Measurements from ENCODE around the gene CLDN5. TPM values are rescaled to one million over a fixed set of nuclear protein-coding genes. Genes with fewer than 3 reads are reported as not detected.

CLDN5 gene
- total and polyA plus RNA-seq, 2 donors (not counting 1 experiment from before 2014, with no cell fraction given): not detected

DNA sequence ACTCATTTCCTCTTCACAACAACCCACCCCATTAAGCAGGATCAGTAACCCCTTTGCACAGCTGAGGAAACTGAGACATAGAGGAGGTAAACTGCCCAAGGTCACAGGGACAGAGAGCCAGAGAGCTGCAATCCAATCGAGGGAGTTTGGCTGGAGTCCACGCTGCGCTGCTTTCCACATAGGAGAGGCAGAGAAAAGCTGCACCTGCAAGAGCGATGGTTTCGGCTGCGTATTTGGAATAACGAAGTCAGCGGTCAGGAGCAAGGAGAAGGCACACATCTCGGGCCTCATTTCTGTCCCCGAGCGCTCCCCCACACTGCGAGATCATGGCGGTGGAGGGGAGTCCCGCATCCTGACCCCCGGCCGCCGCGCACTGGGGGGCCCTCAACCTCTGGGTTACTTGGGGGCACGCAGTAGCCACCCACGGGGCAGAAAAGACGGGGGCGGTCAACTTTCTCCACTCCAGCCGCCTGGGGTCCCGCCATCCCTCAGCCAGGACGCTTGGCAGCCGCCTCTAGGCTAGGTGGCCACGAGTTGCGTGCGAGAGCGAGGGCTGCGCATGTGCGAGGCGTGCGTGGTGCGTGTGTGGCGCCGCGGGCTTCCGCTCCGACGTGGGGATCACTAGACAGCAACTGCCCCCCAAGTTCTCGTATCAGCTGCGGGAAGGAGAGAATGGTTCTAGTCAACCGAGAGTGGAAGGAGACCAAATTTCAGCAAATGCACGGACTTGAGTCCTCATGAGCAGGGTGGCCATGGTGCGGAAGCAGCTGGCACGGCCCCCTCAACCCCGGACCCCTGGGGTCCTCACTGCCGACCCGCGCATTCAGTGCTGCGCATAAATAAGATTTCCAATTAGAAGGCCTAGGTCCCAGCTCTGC lies 42.3 kb upstream of the CLDN5 start:
- no peak for TF ChIP-seq CTCF (IDR thresholded peaks at IDR 0.05)
- TF ChIP-seq EZH2 (IDR thresholded peaks at IDR 0.05; ENCODE audit: borderline replicate concordance, insufficient read depth, low read depth, low read length, poor library complexity, severe bottlenecking): no peak
- H3K9ac ChIP-seq (ENCODE audit: low read length): no peak overlapping the region
- 98% methylated on average over 50 of the region's 52 CpGs for WGBS (ENCODE audit: insufficient coverage)
- Mint-ChIP-seq H3K27ac (no peak overlapping the region), H3K4me3 (no peak overlapping the region), H3K4me1 (no peaks in the 10 kb centered on the region), H3K27me3 (peaks cover 21% of the 10 kb centered on the region), H3K9me3 (ENCODE audit: insufficient read depth) (no peaks in the 10 kb centered on the region)
- no peaks in the 10 kb centered on the region for H3K79me2 ChIP-seq (ENCODE audit: control insufficient read depth, insufficient read depth, low read length)
- H4K20me1 ChIP-seq (ENCODE audit: control insufficient read depth, insufficient read depth, low read length, poor library complexity, severe bottlenecking): no peaks in the 10 kb centered on the region
- H3K9me3 ChIP-seq (ENCODE audit: control extremely low read depth in 1 of 3, control insufficient read depth in 2 of 3, insufficient read depth in 1 of 3, low read length in 2 of 3): peaks cover 0 to 3% (median 0%) of the 10 kb centered on the region in 3 donors
- no peak overlapping the region for H3K4me3 ChIP-seq (ENCODE audit: control extremely low read depth in 1 of 5, extremely low read depth in 1 of 5, insufficient read depth in 1 of 5, low read depth in 2 of 5, low read length in 4 of 5)
- DNase-seq: no peak
- no peak overlapping the region for H3K27ac ChIP-seq (ENCODE audit: low read length in 2 of 2)
- no peak overlapping the region for H3K4me2 ChIP-seq (replicated peaks; ENCODE audit: low read depth, low read length, poor library complexity, severe bottlenecking)
- peaks cover 0 to 10% (median 0%) of the 10 kb centered on the region in 4 experiments for H3K27me3 ChIP-seq (replicated peaks in 1 of 4; ENCODE audit: control extremely low read depth in 1 of 4, control insufficient read depth in 3 of 4, insufficient read depth in 4 of 4, low read length in 3 of 4)
- no peak overlapping the region for H2AFZ ChIP-seq (ENCODE audit: insufficient read depth, low read depth, low read length, poor library complexity, severe bottlenecking)
- ChIA-PET CTCF (no interaction called here), POLR2A (interaction anchor here (0.7 kb wide), 1 partner anchor 53 kb away, joined by 10 read pairs; no protein-coding TSS in a partner anchor)
- H3K4me1 ChIP-seq (ENCODE audit: control insufficient read depth in 2 of 2, insufficient read depth in 2 of 2, low read length in 2 of 2): no peaks in the 10 kb centered on the region
- intact Hi-C loops (cut with micrococcal nuclease): no loop called here
- H3K36me3 ChIP-seq (replicated peaks in 1 of 2; ENCODE audit: control extremely low read depth in 1 of 2, control insufficient read depth in 1 of 2, extremely low read depth in 1 of 2, insufficient read depth in 2 of 2, low read length in 1 of 2): no peaks in the 10 kb centered on the region
- no peak for ATAC-seq (ENCODE audit: low read depth)
